Suprapubic skin (tissue), 3 donors: ENCODE measurements around the gene GKN2.

Source experiments
- CTCF ChIP-seq, 2 donors: fragments of 200-600 bp in 1 of 2; fragments of 450-650 bp in 1 of 2; sonication (generic) in 1 of 2; IDR thresholded peaks; one replicate each; pipeline ENCODE4 v1.5.1; 2016 to 2019; ENCODE audit warnings: antibody characterized with exemption in 2 of 2, mild to moderate bottlenecking in 1 of 2, moderate library complexity in 1 of 2
- POLR2AphosphoS5 ChIP-seq, 3 donors: sonication (generic); formaldehyde crosslinking; IDR thresholded peaks; one replicate each; pipeline ENCODE4 v1.6.1; 2017; ENCODE audit warnings: antibody characterized with exemption in 3 of 3

GRCh38 chr2:68975844-68976243, 23.2 kb upstream of the GKN2 start:
- TF ChIP-seq CTCF (IDR thresholded peaks at IDR 0.05): no peak
- TF ChIP-seq POLR2AphosphoS5 (IDR thresholded peaks at IDR 0.05): no peak
